ENCODE measurements around the gene COL9A2.

- no peak for TF ChIP-seq JUN (IDR thresholded peaks at IDR 0.05; ENCODE audit: borderline replicate concordance, insufficient read depth, insufficient read length, low read depth)
- TF ChIP-seq, protein P1, sequence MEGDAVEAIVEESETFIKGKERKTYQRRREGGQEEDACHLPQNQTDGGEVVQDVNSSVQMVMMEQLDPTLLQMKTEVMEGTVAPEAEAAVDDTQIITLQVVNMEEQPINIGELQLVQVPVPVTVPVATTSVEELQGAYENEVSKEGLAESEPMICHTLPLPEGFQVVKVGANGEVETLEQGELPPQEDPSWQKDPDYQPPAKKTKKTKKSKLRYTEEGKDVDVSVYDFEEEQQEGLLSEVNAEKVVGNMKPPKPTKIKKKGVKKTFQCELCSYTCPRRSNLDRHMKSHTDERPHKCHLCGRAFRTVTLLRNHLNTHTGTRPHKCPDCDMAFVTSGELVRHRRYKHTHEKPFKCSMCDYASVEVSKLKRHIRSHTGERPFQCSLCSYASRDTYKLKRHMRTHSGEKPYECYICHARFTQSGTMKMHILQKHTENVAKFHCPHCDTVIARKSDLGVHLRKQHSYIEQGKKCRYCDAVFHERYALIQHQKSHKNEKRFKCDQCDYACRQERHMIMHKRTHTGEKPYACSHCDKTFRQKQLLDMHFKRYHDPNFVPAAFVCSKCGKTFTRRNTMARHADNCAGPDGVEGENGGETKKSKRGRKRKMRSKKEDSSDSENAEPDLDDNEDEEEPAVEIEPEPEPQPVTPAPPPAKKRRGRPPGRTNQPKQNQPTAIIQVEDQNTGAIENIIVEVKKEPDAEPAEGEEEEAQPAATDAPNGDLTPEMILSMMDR (IDR thresholded peaks at IDR 0.05; ENCODE audit: extremely low read depth in 1 of 2, insufficient read depth in 1 of 2, low read depth in 1 of 2, low read length in 2 of 2) = no peak
These were observed 45.1 kb upstream of the COL9A2 start for GRCh38 chr1:40362199-40362598.
